Progenitor cell of endocrine pancreas (in vitro differentiated cells): ENCODE results near the gene SNX1. TPM values are rescaled to one million over a fixed set of nuclear protein-coding genes. Genes with fewer than 3 reads are reported as not detected.
"Not testable (repeated sequence)": the region's sequence is repeated elsewhere in the genome, so short reads cannot be mapped to it uniquely, and the experiment has no call there.

ENCODE experiments used
- DNase-seq: peaks from one replicate; pipeline ENCODE4 v3.0.0; 2021; ENCODE audit warnings: low spot score; ENCODE audit not compliant: unreplicated experiment
- H3K27ac Mint-ChIP-seq: 2 replicates; pipeline ENCODE4 v1.8.0; 2021; ENCODE audit warnings: mild to moderate bottlenecking, moderate library complexity, mixed read lengths
- H3K27me3 Mint-ChIP-seq: 2 replicates; pipeline ENCODE4 v1.8.0; 2021; ENCODE audit warnings: mixed read lengths
- H3K36me3 Mint-ChIP-seq: 2 replicates; pipeline ENCODE4 v1.8.0; 2022; ENCODE audit warnings: mixed read lengths; ENCODE audit not compliant: insufficient read depth
- H3K4me1 Mint-ChIP-seq: 2 replicates; pipeline ENCODE4 v1.8.0; 2021; ENCODE audit warnings: low read depth, mixed read lengths
- H3K4me3 Mint-ChIP-seq: 2 replicates; pipeline ENCODE4 v1.8.0; 2021; ENCODE audit warnings: low read depth, mild to moderate bottlenecking, moderate library complexity, mixed read lengths
- H3K9me3 Mint-ChIP-seq: 2 replicates; pipeline ENCODE4 v1.8.0; 2021; ENCODE audit warnings: low read depth, mixed read lengths
- CTCF ChIP-seq: fragments of 200-600 bp; sonication (generic); IDR thresholded peaks from one replicate; pipeline ENCODE4 v1.5.0; 2021; ENCODE audit warnings: antibody characterized with exemption, mild to moderate bottlenecking; ENCODE audit not compliant: unreplicated experiment
- total RNA-seq: library from RNA; stranded (reverse); gene quantifications from 2 replicates; pipeline ENCODE4 v1.2.1, GENCODE V29; 2021

SNX1 gene
- total RNA-seq, 1 donor from 2014 or later = 91.4 TPM

GRCh38 chr15:64111679-64112050 is 15.9 kb downstream of the SNX1 start:
- H3K27ac Mint-ChIP-seq = peak overlapping the region; percentile 49
- peaks cover 22% of the 10 kb centered on the region for H3K4me1 Mint-ChIP-seq
- DNase-seq = no peak
- H3K9me3 Mint-ChIP-seq = no peaks in the 10 kb centered on the region
- H3K36me3 Mint-ChIP-seq = peaks cover 10% of the 10 kb centered on the region
- no peaks in the 10 kb centered on the region for H3K27me3 Mint-ChIP-seq
- no peak overlapping the region for H3K4me3 Mint-ChIP-seq
- no peak for TF ChIP-seq CTCF

GRCh38 chr15:64112073-64112772 is 16.4 kb downstream of the SNX1 start:
- no peak overlapping the region for H3K4me3 Mint-ChIP-seq
- no peaks in the 10 kb centered on the region for H3K9me3 Mint-ChIP-seq
- no peak for DNase-seq
- H3K27ac Mint-ChIP-seq = peak overlapping the region; percentile 49
- TF ChIP-seq CTCF = no peak
- H3K4me1 Mint-ChIP-seq = peaks cover 22% of the 10 kb centered on the region
- H3K36me3 Mint-ChIP-seq = peaks cover 13% of the 10 kb centered on the region
- H3K27me3 Mint-ChIP-seq = no peaks in the 10 kb centered on the region

GRCh38 chr15:64112904-64113303 is 17.1 kb downstream of the SNX1 start:
- Mint-ChIP-seq H3K36me3 (peaks cover 15% of the 10 kb centered on the region), H3K4me3 (no peak overlapping the region), H3K27me3 (no peaks in the 10 kb centered on the region), H3K4me1 (peaks cover 22% of the 10 kb centered on the region), H3K9me3 (no peaks in the 10 kb centered on the region), H3K27ac (no peak overlapping the region)
- no peak for TF ChIP-seq CTCF
- no peak for DNase-seq

- peaks cover 25% of the 10 kb centered on the region for H3K36me3 Mint-ChIP-seq
- no peaks in the 10 kb centered on the region for H3K27me3 Mint-ChIP-seq
- TF ChIP-seq CTCF = no peak
- peaks cover 4% of the 10 kb centered on the region for H3K4me1 Mint-ChIP-seq
- peak overlapping the region; percentile 35 for H3K27ac Mint-ChIP-seq
- DNase-seq = no peak
- H3K4me3 Mint-ChIP-seq = no peak overlapping the region
- no peaks in the 10 kb centered on the region for H3K9me3 Mint-ChIP-seq
These were observed 22.1 kb downstream of the SNX1 start for GRCh38 chr15:64117759-64118487.

- H3K27ac Mint-ChIP-seq, H3K27me3 Mint-ChIP-seq, H3K4me1 Mint-ChIP-seq, H3K4me3 Mint-ChIP-seq, H3K9me3 Mint-ChIP-seq, DNase-seq: not testable (repeated sequence)
- H3K36me3 Mint-ChIP-seq = peaks cover 26% of the 10 kb centered on the region
These were observed 24.5 kb downstream of the SNX1 start for GRCh38 chr15:64120322-64120721.

- H3K36me3 Mint-ChIP-seq = peaks cover 30% of the 10 kb centered on the region
- peaks cover 3% of the 10 kb centered on the region for H3K4me1 Mint-ChIP-seq
- H3K27me3 Mint-ChIP-seq = no peaks in the 10 kb centered on the region
These were observed 25.8 kb downstream of the SNX1 start for GRCh38 chr15:64121614-64122013.

More at GRCh38 chr15:64121614-64122013, 25.8 kb downstream of the SNX1 start:
- no peak for TF ChIP-seq CTCF
- no peak for DNase-seq
- Mint-ChIP-seq H3K4me3 (no peak overlapping the region), H3K27ac (no peak overlapping the region), H3K9me3 (no peaks in the 10 kb centered on the region)
